A204.1 (cell line): ENCODE data around the gene MXD3.
"Not testable (repeated sequence)": the region's sequence is repeated elsewhere in the genome, so short reads cannot be mapped to it uniquely, and the experiment has no call there.

Experiments
- FAIRE-seq: peaks from 2 replicates; lab custom pipeline; 2012; peaks lifted over from hg19 to GRCh38; lab: Jason Lieb, UNC

The MXD3 gene

GRCh38 chr5:177343000-177343399 lies 31.3 kb upstream of the MXD3 start:
- not testable (repeated sequence) for FAIRE-seq

- no peak for FAIRE-seq
Observed at GRCh38 chr5:177339107-177339638, 27.5 kb upstream of the MXD3 start.

DNA sequence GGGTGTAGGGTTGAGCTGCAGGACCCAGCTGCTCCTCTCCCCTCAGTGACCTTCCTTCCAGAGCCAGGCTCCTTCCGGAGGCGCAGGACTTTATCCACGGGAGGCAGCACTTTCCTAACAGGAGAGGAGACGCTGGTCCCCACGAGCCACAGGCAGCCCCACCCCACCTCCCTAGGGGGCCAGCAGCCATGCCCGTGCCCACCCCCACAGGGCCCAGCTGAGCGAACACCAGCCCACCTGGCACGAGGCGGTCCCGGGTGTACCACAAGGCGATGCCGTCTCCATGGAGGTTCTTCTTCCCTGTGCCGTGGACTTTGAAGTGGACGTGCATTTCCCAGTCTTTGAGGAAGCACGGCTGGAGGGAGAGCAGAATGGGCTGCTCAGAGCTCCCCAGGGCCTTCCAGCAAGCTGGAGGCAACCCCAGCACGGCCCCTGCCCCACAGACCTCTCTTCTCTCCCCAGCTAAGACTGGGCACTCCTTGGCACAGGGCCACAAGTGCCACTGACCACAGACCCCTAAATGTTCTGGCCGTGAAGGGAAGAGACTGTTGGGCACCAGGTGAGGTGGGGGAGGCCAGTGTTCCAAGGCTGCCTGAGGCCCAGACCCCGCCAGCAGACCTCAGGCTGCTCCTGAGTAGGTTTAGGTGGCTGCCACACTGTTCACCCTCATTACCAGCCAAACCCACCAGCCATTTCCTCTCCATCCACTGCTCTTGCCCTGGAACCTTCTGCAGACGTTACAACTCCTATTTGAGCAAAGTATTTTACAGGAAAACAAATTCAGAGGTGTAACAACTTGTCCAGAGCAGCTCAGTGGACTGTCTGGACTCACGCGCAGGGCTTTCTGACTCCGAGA lies 26.8 kb upstream of the MXD3 start:
- FAIRE-seq = no peak

GRCh38 chr5:177336603-177337494 lies 25.2 kb upstream of the MXD3 start:
- FAIRE-seq = no peak

DNA sequence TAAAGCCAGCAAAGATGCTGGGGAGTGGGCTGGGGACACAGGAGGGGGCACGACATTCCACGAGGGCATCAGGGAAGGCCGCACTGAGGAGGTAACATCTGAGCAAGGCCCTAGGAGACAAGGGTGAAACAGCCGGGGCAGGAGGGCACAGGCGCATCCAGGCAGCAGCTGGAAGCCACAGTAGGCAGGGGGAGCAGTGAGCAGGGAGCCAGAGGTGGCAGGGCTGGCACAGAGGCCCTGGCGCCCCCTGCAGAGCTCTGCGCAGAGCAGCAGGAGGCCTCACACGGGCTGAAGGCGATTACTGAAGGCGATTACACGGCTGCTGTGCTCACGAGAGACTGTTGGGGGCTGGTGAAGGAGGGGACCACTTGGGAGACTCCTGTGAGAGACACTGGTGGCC lies 24.4 kb upstream of the MXD3 start:
- no peak for FAIRE-seq

DNA sequence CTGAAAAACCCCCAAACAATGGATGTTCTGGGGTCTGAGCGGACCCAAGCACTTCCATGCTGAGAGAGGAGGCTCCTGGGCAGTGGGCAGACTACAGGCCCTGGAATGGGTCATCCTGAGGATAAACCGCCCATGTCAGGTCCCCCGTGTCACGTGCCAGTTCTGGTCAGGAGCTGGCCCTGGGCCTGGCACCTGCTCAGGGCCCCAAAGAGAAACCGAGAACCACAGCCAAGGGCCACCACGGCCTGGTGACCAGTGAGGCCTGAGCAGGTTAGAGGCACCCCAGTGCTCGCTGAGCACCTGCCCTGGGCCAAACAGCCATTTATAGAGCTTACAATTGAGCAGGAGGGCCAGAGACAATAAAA lies 24.0 kb upstream of the MXD3 start:
- no peak for FAIRE-seq

DNA sequence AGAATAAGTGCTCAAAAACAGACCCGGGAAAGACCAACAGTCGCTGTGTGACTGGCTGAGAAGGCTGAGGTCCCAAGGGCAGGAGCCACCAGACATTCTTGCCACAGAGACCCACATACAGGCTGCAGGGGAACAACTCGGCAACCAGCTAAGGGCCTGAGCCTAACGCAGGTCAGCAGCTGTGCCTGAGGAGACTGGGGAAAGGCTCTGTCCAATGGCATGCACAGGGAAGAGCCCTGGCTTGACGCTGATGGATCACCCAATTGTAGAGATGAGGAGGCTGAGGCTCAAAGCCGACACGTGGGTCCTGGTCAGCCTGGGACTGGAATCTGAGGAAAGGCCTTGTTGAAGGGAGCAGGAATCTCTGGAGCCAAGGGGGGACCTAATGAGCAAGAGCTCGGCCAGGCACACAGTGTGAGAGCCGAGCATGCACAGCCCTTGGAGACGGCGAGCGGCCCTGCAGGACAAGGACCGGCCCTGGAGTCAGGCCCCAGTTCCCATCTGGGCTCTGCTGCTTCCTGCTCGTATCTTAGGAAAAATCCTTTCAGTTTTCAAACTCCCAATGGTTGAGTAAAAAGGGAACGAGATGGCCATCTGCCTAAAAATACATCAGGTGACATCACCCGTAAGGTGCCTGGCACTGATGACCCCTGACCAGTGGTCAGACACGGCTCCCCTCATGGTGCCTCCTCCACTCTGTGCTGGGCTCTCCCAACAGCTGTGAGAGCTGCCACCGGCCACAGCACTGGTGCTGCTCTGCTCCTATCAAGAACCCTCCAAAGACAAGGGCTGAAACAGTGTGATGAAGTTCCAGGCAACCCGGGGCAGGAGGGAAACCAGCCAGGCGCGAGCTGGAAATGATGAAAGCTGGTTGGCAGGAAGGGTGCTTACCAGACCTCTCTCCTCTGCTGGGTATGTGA lies 23.3 kb upstream of the MXD3 start:
- no peak for FAIRE-seq

GRCh38 chr5:177334155-177334551 lies 22.5 kb upstream of the MXD3 start:
- FAIRE-seq = no peak

GRCh38 chr5:177333420-177334154 lies 21.9 kb upstream of the MXD3 start:
- FAIRE-seq = no peak

DNA sequence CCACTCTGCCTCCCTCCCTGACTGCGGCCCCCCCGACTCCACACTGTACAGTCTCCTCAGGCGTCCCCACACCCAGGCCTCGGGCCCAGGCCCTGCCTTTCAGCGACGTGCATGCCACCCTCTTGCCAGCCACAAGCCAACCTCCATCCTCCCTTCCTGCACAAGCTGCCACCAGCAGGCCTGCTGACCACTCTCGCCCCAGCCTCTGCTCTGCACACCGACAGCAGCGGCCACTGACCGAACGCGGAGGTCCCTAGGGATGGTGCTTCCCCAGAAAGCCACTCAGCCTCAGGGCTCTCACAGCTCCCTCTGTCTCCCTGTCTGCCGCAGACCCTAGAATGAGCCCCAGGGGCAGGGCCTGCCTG lies 21.2 kb upstream of the MXD3 start:
- FAIRE-seq = no peak

DNA sequence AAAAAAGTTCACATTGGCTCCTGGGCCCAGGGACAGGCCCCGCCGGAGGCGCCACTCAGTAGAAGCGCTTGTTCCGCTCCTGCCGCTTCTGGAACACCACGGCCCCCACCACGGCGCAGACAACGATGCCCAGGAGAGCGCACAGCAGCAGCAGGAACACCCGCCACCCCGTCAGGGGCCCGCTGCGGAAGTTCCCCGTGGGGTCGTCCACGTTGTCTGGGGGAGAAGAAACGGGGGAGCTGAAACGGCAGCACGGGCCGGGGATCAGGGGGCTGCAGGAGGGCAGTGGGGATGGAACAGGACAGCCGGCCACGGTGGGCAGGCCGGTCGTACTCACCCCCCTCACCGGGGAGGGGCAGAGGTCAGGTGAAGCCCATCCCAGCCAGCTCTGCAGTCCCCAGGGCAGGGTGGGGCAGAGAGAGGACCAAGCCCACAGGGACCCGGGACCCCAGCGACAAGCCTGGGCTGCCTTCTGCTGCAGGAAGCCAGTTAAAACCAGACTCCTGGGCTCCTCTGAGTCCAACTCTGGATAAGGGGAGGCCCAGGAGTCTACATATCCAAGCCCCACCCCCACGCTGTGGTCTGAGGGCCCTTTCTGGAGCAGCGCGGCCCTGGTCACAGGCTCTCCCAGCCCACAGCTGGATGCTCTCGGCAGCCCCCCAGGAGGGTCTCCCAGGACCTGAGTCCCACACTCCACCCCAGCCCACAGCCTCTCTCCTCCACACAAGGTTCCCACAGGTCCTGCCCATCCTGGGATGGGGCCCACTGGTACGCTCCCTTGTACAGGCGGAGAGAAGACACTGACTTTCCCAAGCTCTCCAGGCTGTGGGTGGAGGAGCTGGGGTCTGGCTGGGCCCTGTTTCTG lies 20.6 kb upstream of the MXD3 start:
- FAIRE-seq = no peak

GRCh38 chr5:177330991-177331842 lies 19.5 kb upstream of the MXD3 start:
- FAIRE-seq = no peak

GRCh38 chr5:177329883-177330282 lies 18.2 kb upstream of the MXD3 start:
- no peak for FAIRE-seq

- FAIRE-seq = no peak
Observed at GRCh38 chr5:177328545-177329231, 17.0 kb upstream of the MXD3 start.

DNA sequence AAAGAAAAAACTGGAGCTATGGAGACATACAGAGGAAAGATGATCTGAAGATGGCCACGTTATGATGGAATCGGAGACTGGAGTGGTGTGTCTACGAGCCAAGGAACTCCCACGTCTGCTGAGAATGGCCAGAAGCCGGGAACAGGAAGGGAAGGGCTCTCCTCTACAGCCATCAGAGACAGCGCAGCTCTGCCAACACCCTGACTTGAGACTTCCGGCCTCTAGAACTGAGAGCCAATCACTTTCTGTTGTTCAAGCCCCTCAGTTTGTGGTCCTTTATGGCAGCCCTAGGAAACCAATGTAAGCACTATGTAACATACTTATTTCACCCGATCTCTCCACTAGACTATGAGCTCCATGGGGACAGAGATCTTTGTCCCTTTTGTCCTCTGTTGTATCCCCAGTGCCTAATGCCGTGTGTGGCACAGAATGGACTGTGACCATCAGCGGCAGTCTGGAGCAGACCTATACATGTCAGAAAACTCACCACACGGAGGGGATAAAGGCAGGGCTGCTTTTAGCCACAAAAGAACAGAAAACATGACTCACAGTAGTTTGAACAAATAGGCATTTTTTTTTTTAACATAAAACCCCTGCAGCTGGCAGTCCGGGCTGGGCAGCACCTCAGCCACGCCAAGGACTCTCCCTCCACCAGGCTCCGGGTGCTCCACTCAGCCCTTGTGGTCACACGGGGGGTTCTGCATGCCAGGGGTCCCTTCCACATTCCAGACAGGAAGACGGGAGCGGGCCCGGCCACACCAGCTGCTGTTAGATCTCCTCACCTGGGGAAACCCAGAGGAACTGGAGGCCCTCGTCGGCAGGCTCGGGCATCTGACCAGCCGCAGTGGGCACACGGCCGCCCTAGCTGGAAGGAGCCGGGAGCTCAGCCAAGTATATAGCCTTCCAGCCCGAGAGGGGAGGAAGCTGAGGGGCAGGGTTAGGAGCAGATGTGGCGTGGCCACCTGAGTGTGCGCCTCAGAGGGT lies 16.1 kb upstream of the MXD3 start:
- FAIRE-seq = no peak

DNA sequence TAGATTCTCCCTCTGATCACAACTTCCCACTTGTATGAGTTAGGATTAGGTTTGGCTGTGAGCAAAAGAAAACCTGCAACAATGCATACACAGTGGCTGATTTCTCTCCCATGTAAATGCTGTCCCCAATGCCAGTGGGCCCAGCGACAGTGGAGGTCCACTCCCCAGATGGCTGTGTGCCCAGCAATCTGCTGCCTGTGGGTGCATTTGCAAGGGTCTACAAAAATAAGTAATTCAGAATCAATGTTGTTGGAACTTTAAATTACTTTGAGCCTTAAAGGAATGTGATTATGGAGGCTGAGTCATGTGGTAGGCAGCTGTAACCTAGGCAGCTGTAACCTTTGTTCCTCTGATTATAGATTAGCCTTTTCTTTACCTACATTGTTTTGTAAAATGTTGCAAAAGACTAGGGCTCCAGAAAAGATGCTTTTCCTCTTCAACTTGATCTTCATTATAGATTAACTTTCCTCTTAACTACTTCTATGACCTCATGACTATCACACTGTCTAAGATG lies 14.2 kb upstream of the MXD3 start:
- FAIRE-seq = no peak

- FAIRE-seq = no peak
Observed at GRCh38 chr5:177320879-177321278, 9.2 kb upstream of the MXD3 start.
